ENCODE measurements around the gene OR8B2.
"Not testable (repeated sequence)": the region's sequence is repeated elsewhere in the genome, so short reads cannot be mapped to it uniquely, and the experiment has no call there.

OR8B2 gene

DNA sequence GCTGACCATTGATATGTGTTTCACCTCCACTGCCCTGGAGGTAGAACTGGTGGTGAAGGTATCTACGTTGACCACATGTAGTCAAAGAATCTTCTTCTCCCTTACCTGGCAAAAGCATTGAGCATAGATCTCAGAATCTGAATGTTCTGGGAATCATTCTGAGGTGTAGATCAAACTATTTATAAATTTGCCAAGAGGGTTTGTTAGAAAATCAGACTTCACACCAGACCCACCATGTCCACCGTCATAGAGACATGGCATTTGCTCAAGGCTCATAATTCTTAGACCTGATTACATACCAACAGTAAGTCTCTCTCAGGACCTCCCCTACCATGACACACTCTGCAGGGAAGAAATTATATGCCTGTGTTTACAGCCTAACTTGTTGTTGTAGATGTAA, at the start of gene OR8B2:
TSS of gene OR8B2 (minus strand) at position 101 of the 400 bp plus-strand sequence. CDS start 1,156 bp downstream, outside the sequence.
- no peak for DNase-seq

GRCh38 chr11:124429599-124429998, 45.3 kb upstream of the OR8B2 start:
- no peak for DNase-seq

DNA sequence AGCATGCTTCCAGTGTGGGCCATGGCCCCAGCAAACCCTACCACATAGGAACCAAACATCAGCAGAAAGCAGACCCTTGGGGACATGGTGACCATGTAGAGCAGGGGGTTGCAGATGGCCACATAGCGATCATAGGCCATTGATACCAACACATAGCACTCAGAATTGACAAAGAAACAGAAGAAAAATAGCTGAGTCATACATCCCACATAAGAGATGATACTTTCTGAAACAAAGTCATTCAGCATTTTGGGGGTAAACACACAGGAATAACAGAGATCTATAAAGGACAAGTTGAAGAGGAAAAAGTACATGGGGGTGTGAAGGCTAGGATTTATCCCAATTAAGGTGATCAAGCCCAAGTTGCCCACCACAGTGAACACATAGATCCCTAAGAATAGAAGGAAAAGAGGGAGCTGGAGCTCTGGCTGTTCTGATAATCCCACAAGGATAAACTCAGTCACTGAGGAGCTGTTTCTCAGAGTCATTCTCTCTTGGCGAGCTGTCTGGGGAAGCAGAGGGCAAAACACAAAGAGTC, 40.2 kb upstream of the OR8B2 start, which contains the start of gene OR8B4:
TSS of gene OR8B4 (minus strand) at position 488 of the 538 bp plus-strand sequence. CDS start at position 488, 0 bp downstream.
- no peak for DNase-seq

DNA sequence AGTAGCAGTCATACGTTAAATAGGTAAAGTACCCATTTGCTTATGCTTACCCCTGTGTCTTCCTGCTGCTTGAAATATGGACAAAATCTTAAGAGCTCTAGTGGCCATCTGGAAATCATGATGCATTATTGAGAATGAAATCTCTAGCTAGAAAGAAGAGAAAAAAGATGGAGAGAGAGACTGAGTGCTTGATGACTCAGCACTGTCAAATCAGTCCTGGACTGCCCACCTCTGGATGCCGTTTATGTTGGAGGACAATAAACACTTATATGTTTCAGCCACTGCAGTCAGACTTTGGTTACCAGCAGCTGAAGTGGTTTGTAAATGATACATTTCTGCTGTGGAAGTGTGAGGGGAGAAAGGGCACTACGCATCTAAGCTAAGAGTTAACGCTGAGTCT, 36.7 kb upstream of the OR8B2 start:
- DNase-seq: no peak

DNA sequence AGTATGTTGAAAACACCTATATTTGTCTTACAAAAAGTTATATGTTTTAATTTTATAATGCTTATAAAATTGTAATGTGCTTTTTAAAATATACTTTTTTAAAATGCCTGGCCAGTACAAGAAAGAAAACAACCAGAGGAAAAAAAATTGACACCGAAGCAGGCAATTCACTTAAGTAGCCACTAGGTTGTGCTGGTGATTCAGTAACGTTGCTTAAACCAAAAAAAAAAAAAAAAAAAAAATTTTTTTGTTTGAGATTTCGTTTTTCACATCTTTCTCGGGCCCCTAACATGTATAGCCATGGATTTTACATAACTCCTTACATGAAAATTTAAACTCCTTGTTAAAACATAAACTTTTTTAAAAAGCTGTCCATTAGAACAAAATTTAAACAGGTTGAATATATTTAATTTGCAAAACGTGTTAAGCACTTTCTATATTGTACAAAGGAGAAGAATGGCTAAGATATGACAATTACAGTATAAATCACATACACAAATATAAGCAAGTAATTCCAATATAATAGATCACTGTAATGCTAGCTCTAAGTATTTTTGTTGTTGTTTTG, 31.1 kb upstream of the OR8B2 start:
- DNase-seq: peak; percentile 25

GRCh38 chr11:124409906-124410305, 25.6 kb upstream of the OR8B2 start:
- DNase-seq: no peak

- no peak for DNase-seq
These were observed 21.3 kb upstream of the OR8B2 start for GRCh38 chr11:124405581-124405980.

- not testable (repeated sequence) for DNase-seq
These were observed 18.9 kb upstream of the OR8B2 start for GRCh38 chr11:124403186-124403585.

GRCh38 chr11:124402326-124402922, 18.1 kb upstream of the OR8B2 start:
- DNase-seq: peak; percentile 67

DNA sequence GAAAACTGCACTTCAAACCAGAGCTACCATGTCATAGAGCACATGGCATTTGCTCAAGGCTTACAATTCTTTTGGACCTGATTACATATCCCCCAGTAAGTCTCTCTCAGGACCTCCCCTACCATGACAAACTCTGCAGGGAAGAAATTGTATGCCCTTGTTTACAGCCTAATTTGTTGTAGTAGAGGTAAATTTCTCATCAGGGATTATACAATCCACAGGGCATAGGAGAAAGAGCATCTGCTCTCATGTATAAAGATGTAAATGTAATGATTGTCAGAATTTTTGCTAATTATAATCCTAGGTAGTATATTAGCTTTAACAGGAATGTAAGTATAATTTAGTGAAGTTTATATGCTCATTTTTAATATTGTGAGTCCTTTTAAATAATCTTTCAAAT, 14.6 kb upstream of the OR8B2 start, which contains the start of gene OR8B3:
TSS of gene OR8B3 (minus strand) at position 101 of the 400 bp plus-strand sequence. CDS start 1,673 bp downstream, outside the sequence.
- DNase-seq: no peak

- DNase-seq: not testable (repeated sequence)
These were observed 12.5 kb upstream of the OR8B2 start for GRCh38 chr11:124396847-124397246.

- no peak for DNase-seq
These were observed 10.1 kb upstream of the OR8B2 start for GRCh38 chr11:124394408-124394807.

DNA sequence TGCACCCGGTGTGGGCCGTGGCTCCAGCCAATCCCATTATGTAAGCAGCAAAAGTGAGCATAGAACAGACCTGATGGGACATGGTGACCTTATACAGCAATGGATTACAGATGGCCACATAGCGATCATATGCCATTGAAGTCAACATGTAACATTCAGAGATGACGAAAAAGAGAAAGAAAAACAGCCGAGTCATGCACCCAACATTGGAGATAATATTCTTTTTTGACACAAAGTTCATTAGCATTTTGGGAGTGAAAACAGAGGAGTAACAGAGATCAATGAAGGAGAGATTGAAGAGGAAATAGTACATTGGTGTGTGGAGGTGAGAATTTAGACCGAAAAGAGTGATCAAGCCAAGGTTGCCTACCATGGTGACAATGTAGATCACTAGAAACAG, 1.4 kb downstream of the OR8B2 start:
- not testable (repeated sequence) for DNase-seq

DNA sequence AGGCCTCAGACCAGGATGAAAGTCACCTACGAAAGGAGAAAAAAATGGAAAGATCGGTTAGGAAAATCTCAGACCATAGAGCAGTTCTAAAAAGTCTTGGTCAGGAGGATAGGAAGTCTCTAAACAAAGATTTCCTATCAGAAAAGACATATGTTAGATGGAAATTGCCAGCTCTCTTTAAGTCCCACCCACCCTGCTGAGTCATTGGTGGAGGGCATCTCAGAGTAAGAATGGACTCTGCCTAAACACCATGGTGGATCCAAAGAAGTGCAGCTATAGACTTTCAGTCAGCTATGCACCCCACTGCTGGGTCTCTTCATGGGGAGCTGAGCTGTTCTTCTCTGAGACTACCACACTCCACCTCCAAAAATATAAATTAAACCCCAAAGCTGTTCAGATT, 3.7 kb downstream of the OR8B2 start:
- DNase-seq: no peak

GRCh38 chr11:124376280-124376679, 8.0 kb downstream of the OR8B2 start:
- no peak for DNase-seq

DNA sequence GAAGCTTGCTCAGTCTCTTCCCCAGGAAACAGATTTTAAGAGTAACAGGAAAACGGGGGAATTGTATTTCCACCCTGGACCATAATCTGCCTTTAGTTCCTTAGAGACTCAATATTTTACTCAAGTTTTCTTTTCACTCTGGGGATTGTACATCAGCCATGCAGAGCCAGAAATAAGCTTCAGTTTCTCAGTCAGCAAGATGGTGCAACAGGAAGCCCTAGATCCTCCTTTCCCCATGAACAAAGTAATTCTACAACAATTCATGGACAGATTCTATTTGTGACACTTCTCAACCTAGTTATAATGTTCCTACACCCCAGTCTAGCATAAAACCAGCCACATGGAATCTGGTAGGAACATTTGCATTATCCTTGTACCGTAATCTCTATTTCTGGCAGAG, 24.7 kb downstream of the OR8B2 start:
- peak; percentile 36 for DNase-seq

DNA sequence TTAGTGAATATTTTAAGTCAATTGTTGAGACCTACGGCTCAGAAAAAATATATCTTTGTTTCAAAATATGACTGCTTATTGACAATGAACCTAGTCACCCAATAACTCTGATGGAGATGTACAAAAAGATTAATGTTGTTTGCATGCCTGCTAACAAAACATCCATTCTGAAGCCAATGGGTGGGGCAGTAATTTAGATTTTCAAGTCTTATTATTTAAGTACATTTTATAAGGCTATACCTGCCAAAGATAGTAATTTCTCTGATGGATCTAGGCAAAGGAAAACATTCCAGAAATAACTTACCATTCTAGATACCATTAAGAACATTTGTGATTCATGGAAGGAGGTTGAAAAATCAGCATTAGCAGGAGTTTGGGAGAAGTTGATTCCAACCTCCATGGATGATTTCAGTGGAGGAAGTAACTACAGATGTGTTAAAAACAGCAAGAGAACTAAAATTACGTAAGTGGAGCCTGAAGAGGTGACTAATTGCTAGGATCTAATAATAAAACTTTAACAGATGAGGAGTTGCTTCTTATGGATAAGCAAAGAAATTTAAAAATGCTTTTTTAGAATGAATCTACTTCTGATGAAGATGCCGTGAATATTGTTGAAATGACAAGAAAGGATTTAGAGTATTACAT, 37.9 kb downstream of the OR8B2 start:
- peak; percentile 53 for DNase-seq

DNA sequence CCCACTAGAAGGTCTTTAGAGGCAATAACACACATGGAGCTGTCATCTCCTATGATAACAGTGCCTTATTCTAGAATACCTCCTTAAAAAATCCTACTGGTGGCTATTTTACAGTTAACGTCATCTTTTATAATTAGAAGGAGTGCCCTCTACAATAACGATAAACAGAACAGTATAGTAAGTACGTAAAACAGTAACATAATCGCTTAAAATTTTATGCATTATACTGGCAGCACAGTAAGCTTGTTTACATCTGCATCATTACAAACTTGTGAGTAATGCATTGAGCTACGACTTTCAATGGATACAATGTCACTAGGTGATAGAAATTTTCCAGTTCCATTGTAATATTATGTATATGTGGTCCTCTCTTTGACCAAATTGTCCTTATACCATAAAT, 40.0 kb downstream of the OR8B2 start:
- DNase-seq: no peak

GRCh38 chr11:124340142-124340447, 44.2 kb downstream of the OR8B2 start:
- DNase-seq: no peak

DNA sequence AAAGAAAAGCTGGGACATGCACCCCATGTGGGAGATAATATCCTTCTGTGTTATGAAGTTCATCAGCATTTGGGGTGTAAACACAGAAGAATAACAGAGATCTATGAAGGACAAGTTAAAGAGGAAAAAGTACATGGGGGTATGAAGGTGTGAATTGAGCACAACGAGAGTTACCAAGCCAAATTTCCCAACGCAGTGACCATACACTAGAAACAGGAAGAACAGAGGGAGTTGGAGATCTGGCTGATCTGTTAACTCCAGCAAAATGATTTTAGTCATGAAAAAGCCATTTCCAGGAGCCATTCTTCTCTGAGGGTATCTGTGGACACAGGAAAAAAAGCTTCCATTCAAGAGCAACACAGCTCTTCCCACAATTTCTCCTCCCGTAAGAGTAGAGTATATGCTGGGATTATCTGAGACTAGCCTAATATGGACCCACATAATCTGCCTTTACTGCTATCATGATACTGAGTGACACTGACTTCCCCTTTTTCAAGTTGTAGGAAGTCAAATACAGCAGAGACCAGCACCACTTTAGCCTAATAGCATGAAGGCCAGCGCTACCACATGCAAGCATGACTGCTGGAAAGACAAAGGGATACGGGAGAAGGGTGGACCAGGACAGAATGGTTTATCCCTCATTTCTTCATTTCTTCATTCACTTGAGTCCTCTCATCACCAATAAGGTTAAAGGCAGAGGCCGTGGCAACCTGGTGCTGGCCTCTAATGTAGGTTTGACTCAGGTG, 44.7 kb downstream of the OR8B2 start:
- peak; percentile 18 for DNase-seq
